Pancreas (tissue), 10 donors: ENCODE measurements around the gene STK33. TPM values are rescaled to one million over a fixed set of nuclear protein-coding genes. Genes with fewer than 3 reads are reported as not detected.
"Not testable (repeated sequence)": the region's sequence is repeated elsewhere in the genome, so short reads cannot be mapped to it uniquely, and the experiment has no call there.

Experiments used
- ATAC-seq, 4 donors: fragments of 200-7000 bp; cut with Tn5 transposase; one replicate each; pipeline versions ENCODE4 v1.8.0 to v1.9.1; 2020; ENCODE audit warnings: mild to moderate bottlenecking in 4 of 4, moderate library complexity in 4 of 4
- DNase-seq, 6 donors: peaks; one replicate each; pipeline ENCODE4 v3.0.0-alpha.2; 2020
- FAIRE-seq: peaks from 2 replicates; lab custom pipeline; 2012; peaks lifted over from hg19 to GRCh38; lab: Jason Lieb, UNC
- H3K27ac ChIP-seq, 4 donors: fragments of 200-600 bp; sonication (generic); 1 replicate in 3 of 4; 2 replicates in 1 of 4; pipeline versions ENCODE4 v1.5.0 to v1.8.0; 2020
- H3K27me3 ChIP-seq, 4 donors: fragments of 200-600 bp; one replicate each; pipeline ENCODE4 v1.8.0; 2021
- H3K36me3 ChIP-seq, 3 donors: fragments of 200-600 bp; sonication (generic) in 1 of 3; one replicate each; pipeline versions ENCODE4 v1.5.0 to v1.8.0; 2020 to 2021
- H3K4me1 ChIP-seq, 3 donors: fragments of 200-600 bp; one replicate each; pipeline ENCODE4 v1.8.0; 2021
- H3K4me3 ChIP-seq, 4 donors: fragments of 200-600 bp; sonication (generic) in 2 of 4; one replicate each; pipeline versions ENCODE4 v1.5.0 to v1.8.0; 2020 to 2021
- H3K9me3 ChIP-seq, 4 donors: fragments of 200-600 bp; one replicate each; pipeline ENCODE4 v1.8.0; 2021
- CTCF ChIP-seq, 4 donors: fragments of 200-600 bp; sonication (generic) in 3 of 4; IDR thresholded peaks; one replicate each; pipeline versions ENCODE4 v1.5.0 to v1.8.0; 2021; ENCODE audit warnings: antibody characterized with exemption in 4 of 4
- WGBS, 2 donors: extraction: QIAGEN DNeasy Blood & Tissue Kit; methylation state at CpG; one replicate each; pipeline ENCODE4 v1.1.7; 2013; 5-methylcytosine and 5-hydroxymethylcytosine counted together
- intact Hi-C, 3 donors: fragments of 100-400 bp; cut with DNase I; formaldehyde crosslinking; loops; one replicate each; pipeline versions ENCODE4 v1.11.1 to v1.14.2; 2022
- polyA plus RNA-seq, 2 donors: library from polyadenylated mRNA; stranded (reverse); fragments of 200-250 nt; gene quantifications; one replicate each; pipeline ENCODE4 v1.2.3, GENCODE V29; 2013
- total RNA-seq, 6 donors: library from RNA; stranded (reverse); fragmentation: NEBNext Ultra II Directional in 4 of 6; extraction: Animal tissue kit (Norgen Biotek cat#: 25700) in 4 of 6; gene quantifications; one replicate each; pipeline versions ENCODE4 v1.2.1 to v1.2.4, GENCODE V29; 2021 to 2023
- donor health status: healthy with polysubstance abuse.
- donor health status: DM: no; HTN: no; CAD: no; lungs with moderate emphysema.
- donor health status: DM: no; HTN: no; CAD: no.
- donor health status: control.
- donor health status: control.
- donor health status: Bipolar disorder and iron deficiency.
- donor health status: DM: yes; HTN: yes; CAD: no.
- donor health status: DM: no; HTN: no; CAD: no.
- donor health status: DM: no; HTN: no; CAD: no.
- donor health status: DM: yes; HTN: yes; CAD: no.

Gene STK33
- total and polyA plus RNA-seq, 8 donors: 6.0 to 23.9 (median 7.2) TPM

DNA sequence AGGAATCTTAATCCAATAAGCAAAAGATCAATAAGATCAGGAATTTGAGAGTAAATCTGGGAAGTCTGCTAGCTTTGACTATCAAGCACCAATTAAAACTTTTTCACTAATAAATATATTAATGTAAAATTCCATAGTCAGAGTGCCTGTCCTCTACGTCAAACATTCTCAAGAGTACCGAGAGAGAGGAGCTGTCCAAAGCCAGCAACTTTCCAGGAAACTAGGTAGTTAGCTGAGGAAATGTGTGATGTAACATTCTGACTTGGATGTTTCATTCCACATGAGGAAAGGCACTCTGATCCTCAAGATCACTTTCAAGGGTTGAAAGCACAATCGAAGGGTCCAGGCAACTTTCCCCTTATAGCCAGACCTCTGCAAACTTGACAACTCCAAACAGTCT is 113.2 kb downstream of the STK33 start:
- H3K9me3 ChIP-seq: no peaks in the 10 kb centered on the region
- intact Hi-C loops: no loop called here
- H3K36me3 ChIP-seq: no peaks in the 10 kb centered on the region
- DNase-seq (no peak), FAIRE-seq (no peak), ATAC-seq (no peak)
- whole genome bisulfite sequencing, 2 donors: 81 to 86% methylated on average over 3 of the region's 3 CpGs
- H3K4me1 ChIP-seq: peaks cover 0 to 9% (median 0%) of the 10 kb centered on the region in 3 donors
- H3K4me3 ChIP-seq: no peak overlapping the region
- no peaks in the 10 kb centered on the region for H3K27me3 ChIP-seq
- no peak overlapping the region for H3K27ac ChIP-seq
- TF ChIP-seq CTCF (IDR thresholded peaks at IDR 0.05): no peak

GRCh38 chr11:8477680-8478079 is 116.3 kb downstream of the STK33 start:
- Histone ChIP-seq H3K27ac (no peak overlapping the region), H3K9me3 (no peaks in the 10 kb centered on the region), H3K27me3 (no peaks in the 10 kb centered on the region), H3K4me1 (peaks cover 0 to 9% (median 0%) of the 10 kb centered on the region in 3 donors), H3K36me3 (no peaks in the 10 kb centered on the region), H3K4me3 (no peak overlapping the region)
- no peak for TF ChIP-seq CTCF (IDR thresholded peaks at IDR 0.05)
- intact Hi-C loops: no loop called here
- FAIRE-seq (no peak), DNase-seq (no peak), ATAC-seq (no peak)
- 83 to 93% methylated on average over 1 of the region's 1 CpG for WGBS, 2 donors

- intact Hi-C loops: no loop called here
- FAIRE-seq (no peak), DNase-seq (no peak), ATAC-seq (no peak)
- no peak for TF ChIP-seq CTCF (IDR thresholded peaks at IDR 0.05)
- peaks cover 0 to 9% (median 0%) of the 10 kb centered on the region in 3 donors for H3K4me1 ChIP-seq
- H3K27me3 ChIP-seq: no peaks in the 10 kb centered on the region
- H3K27ac ChIP-seq: no peak overlapping the region
- no peaks in the 10 kb centered on the region for H3K36me3 ChIP-seq
- H3K9me3 ChIP-seq: no peaks in the 10 kb centered on the region
- WGBS, 2 donors: 94 to 96% methylated on average over 2 of the region's 2 CpGs
- no peak overlapping the region for H3K4me3 ChIP-seq
Measured at GRCh38 chr11:8477151-8477550, 116.9 kb downstream of the STK33 start.

DNA sequence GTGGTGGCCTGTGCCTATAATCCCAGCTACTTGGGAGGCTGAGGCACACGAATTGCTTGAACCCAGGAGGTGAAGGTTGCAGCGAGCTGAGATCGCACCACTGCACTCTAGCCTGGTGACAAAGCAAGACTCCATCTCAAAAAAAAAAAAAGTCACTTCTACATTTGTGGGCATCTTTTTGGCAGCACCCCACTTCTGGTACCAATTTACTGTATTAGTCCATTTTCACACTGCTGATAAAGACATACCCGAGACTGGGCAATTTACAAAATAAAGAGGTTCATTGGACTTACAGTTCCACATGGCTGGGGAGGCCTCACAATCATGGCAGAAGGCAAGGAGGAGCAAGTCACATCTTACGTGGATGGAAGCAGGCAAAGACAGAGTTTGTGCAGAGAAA is 126.2 kb downstream of the STK33 start:
- ATAC-seq, intact Hi-C loops, H3K27ac ChIP-seq, H3K4me3 ChIP-seq, H3K27me3 ChIP-seq, H3K36me3 ChIP-seq, H3K9me3 ChIP-seq, H3K4me1 ChIP-seq, DNase-seq, FAIRE-seq: not testable (repeated sequence)
- WGBS, 2 donors: 92% methylated on average over 5 of the region's 5 CpGs

DNA sequence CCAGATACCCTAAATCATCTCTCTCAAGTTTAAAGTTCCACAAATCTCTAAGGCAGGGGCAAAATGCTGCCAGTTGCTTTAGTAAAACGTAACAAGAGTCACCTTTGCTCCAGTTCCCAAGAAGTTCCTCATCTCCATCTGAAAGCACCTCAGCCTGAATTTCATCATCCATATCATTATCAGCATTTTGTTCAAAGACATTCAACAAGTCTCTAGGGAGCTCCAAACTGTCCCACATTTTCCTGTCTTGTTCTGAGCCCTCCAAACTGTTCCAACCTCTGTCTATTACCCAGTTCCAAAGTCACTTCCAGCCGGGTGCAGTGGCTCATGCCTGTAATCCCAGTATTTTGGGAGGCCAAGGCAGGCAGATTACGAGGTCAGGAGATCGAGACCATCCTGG is 126.7 kb downstream of the STK33 start:
- H3K9me3 ChIP-seq, H3K27me3 ChIP-seq, H3K4me3 ChIP-seq, intact Hi-C loops, DNase-seq, FAIRE-seq, H3K4me1 ChIP-seq, ATAC-seq, H3K27ac ChIP-seq, H3K36me3 ChIP-seq: not testable (repeated sequence)
- WGBS, 2 donors: 78 to 91% methylated on average over 4 of the region's 4 CpGs

- H3K9me3 ChIP-seq, ATAC-seq, DNase-seq, FAIRE-seq, H3K27me3 ChIP-seq, intact Hi-C loops, H3K36me3 ChIP-seq, H3K27ac ChIP-seq, H3K4me1 ChIP-seq, H3K4me3 ChIP-seq: not testable (repeated sequence)
- 92 to 98% methylated on average over 3 of the region's 3 CpGs for WGBS, 2 donors
Measured at GRCh38 chr11:8466884-8467283, 127.1 kb downstream of the STK33 start.
